TTC549 (cell line): ENCODE data around the gene OR4C46.
"Not testable (repeated sequence)": the region's sequence is repeated elsewhere in the genome, so short reads cannot be mapped to it uniquely, and the experiment has no call there.

Experiments used
- FAIRE-seq: peaks from 2 replicates; lab custom pipeline; 2012; peaks lifted over from hg19 to GRCh38; lab: Jason Lieb, UNC

Gene OR4C46

DNA sequence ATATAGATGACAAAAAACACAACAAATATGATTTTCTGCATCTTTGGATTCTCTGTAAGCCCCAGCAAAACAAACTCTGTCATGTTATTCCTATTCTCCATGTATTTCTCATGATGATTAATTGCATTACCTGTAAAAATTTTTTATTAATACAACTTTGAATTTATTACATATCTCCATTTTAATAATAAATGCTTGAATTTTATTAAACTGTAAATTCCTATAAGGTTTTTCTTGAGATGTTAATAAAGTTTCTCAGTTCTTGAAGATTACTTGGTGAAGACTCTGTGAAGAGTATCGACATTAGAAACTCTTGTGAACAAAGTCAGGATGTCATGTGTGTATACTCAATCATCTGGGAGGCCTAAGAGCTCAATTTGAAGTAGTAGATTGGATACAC, at the start of gene OR4C46:
Gene OR4C46, minus strand, starts transcription at position 101 of the 400 bp plus-strand sequence. Its CDS starts 0 bp downstream, at position 101.
- no peak for FAIRE-seq

DNA sequence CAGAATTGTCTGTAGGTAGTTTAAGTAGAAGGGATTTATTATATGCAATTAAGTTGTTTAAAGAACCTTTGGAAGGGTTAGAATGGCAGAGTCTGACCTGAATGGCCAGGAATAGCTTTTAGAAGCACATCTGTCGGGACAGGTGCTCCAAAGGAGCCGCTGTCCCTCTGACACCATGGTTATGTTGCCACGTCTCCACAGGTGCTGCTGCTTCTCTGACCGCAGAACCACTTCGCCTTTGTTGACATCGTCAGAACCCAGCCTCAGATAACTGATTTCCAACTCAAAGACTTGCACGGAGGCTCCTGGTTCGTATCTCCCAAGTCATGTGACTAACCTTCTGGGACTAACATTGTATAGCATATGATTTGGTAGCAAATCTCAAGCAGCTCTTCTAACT, 41.8 kb upstream of the OR4C46 start:
- not testable (repeated sequence) for FAIRE-seq

DNA sequence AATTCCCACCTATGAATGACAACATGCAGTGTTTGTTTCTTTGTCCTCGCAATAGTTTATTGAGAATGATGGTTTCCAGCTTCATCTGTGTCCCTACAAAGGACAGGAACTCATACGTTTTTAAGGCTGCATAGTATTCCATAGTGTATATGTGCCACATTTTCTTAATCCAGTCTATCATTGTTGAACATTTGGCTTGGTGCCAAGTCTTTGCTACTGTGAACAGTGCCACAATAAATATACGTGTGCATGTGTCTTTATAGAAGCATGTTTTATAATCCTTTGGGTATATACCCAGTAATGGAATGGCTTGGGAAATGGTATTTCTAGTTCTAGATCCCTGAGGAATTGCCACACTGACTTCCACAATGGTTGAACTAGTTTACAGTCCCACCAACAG, 42.4 kb downstream of the OR4C46 start:
- FAIRE-seq, result not testable (repeated sequence)

DNA sequence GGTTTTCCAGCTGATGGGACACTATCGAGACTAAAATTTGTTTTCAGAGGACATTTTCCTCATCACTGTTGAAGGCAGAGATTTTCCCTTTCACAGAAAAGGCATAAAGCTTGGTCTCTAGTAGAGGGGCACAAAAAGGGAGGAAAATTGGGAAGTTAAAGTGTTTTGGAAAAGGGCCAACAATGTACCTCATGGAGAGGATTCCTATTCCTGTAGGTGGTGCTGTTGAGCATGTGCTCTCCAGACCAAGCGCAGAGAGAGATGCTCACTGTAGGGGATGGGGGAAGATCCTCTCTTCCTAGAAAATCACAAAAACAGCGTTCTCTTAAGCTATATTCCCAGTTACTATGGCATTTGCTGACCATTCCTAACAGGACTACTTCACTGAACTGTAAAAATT, 44.9 kb downstream of the OR4C46 start:
- FAIRE-seq, result no peak

DNA sequence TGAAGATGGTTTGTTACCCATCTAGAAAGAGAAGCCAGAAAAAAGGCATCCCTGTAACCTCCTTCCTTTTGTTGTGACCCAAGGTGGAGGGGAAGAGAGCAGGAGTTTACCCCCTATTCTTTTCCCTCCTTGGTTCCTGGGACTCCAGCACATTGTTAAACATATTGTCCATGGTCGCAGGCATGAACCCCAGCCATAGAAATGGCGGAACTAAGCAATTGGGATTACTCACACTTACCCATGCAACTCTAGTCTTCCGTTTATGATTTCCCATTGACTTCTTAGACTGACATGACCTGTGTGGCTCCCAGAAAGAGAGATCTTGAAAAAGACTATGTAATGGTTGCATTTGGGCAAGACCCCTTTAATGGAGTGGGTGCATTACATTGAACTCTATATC, 45.4 kb downstream of the OR4C46 start:
- FAIRE-seq, result no peak
